ENCODE data around the gene CACNA1C. TPM values are rescaled to one million over a fixed set of nuclear protein-coding genes. Genes with fewer than 3 reads are reported as not detected.

The CACNA1C gene
- 100 to 1,000 TPM in 1 of 2 donors, 10 to 100 TPM in 1; 99.2 to 127 TPM for total RNA-seq
- long read RNA-seq, partial matches to known transcripts = 1 of 49 reads
- long read RNA-seq, other reads (novel, unspliced or antisense) = 48 of 49 reads

- peak; percentile 57 for DNase-seq
- intact Hi-C loops (cut with DNase I) = loop anchor here (10.0 kb wide), 3 partner anchors 112 to 232 kb away; no protein-coding TSS in a partner anchor
- ATAC-seq = peak; percentile 85 to 89
Observed at GRCh38 chr12:2052826-2053678, at the start of gene CACNA1C. Gene CACNA1C (plus strand): TSS chr12:2052987. CDS start chr12:2053563, 576 bp downstream.

DNA sequence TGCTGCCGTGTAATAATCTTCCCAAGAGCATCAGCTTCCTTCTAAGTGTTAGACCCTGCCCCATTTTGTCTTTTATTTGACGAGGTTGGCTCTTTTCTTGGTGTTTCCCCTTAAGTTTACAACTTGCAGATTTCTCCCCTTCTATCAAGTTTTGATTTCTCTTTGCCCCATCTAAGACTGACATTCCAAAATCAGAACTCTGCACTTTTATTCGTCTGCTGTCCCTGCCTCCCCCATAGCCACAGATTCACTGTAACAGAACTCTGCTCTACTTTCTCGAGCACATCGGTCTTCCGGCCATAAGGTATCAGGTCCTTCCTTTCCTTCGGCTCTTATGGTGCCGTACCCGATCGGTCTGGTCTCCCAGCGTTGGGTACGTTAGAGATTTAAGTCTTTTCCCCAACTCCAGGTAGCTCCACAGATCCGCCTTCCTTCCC is 49.1 kb upstream of the CACNA1C start:
- intact Hi-C loops (cut with DNase I) = no loop called here

GRCh38 chr12:2004113-2004929 is 48.5 kb upstream of the CACNA1C start, which contains the start of gene DCP1B:
Gene DCP1B (minus strand): TSS chr12:2004457. CDS start chr12:2004431, 26 bp downstream.
- intact Hi-C loops (cut with DNase I) = no loop called here
- peak; percentile 99 to 100 for ATAC-seq
- peak; percentile 97 for DNase-seq

More for the DNA sequence above, 49.1 kb upstream of the CACNA1C start:
- no peak for DNase-seq
- ATAC-seq = peak; percentile 39 to 52

DNA sequence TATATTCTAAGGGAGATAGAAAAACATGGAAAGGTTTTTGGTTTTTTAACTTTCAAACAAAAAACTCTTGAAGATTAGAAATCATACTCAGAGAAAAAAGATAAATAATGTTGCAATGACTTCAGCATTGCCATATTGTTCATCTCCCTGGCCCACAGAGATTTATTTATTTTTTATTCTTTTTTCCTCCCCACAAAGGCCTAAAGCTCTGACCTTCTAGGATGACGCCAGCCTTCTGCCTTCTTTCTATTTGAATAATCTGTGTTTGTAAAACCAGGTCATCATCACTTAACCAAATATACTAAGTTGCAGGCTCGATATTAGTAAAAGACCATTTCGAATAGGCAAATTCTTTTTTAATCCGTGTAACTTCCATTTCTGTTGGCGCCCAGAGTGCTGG is 44.1 kb upstream of the CACNA1C start:
- ATAC-seq (no peak), DNase-seq (no peak)
- intact Hi-C loops (cut with DNase I) = no loop called here

DNA sequence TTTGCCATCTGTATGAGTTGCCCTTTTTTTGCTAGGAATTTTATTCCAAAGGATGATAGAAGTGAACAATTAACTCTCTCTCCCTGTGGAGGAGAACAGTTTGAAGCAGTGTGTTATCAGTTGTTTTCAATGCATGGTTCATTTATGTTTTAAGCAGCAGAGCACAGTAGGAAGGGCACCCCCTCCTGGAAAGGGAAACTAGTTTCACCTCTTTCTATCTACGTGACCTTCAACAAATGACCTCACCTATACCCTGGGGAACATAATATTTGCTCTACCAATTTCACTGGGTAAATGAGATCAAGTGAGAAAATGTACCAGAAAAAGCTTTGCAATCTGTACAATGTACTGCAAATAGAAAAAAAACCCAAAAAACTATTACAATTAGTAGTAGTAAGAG is 43.2 kb upstream of the CACNA1C start:
- ATAC-seq (no peak), DNase-seq (no peak)
- intact Hi-C loops (cut with DNase I) = no loop called here

- intact Hi-C loops (cut with DNase I) = no loop called here
- DNase-seq (no peak), ATAC-seq (no peak)
Observed at GRCh38 chr12:2011643-2012607, 40.9 kb upstream of the CACNA1C start.

DNA sequence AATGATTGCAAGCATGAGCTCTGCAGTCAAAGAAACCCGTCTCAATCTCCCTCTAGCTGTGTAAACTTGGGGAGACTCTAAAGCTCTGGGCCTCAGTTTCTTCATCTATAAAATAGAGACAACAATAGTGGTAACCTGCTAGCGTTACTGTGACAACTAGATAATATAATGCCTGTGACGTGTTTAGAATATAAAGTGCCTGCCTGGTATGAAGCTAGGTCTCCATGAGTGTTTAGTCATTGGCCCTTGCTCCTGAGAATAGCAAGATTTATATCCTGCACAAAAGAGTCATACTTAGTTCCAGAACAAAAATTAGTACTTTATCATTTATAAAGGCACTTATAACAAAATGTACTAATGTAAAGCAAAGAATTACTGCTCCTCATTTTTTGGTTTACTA is 39.7 kb upstream of the CACNA1C start:
- no peak for ATAC-seq
- intact Hi-C loops (cut with DNase I) = no loop called here
- no peak for DNase-seq

DNA sequence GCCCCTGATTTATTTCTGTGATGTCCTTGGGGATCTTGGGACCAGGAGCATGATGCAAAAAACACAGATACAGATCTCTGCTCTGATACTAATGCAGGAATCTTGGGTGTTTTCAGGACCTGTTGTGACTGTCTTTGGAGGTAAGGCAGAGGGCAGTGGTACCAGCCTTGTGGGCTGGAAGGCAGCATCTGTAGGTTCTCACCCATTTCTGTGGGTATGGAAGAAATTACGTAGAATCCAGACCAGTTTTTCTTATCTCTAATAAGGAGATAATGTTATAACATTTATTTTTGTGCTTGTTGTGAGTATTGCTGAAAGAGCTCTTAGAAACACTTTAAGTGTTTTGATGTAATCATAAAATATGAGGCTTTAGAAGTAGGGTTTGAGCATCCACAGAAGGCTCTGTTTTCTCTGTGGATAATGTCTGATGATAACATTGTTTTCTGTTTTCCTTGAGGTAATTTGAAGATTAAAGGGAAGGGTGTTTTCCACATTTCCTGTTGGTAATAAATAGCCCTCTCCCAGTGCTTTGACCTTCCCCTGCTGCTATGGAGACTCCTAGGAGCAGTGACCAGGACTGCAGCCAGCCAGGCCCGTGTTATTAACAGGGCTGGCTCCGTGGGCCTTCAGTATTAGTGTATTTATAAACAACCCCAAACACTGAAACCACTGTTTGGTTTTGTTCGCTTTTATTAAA is 39.1 kb upstream of the CACNA1C start:
- ATAC-seq (peak; percentile 89 to 90), DNase-seq (peak; percentile 61)
- intact Hi-C loops (cut with DNase I) = no loop called here

- intact Hi-C loops (cut with DNase I) = no loop called here
- DNase-seq = no peak
Observed at GRCh38 chr12:2014231-2014630, 38.6 kb upstream of the CACNA1C start.

GRCh38 chr12:2016862-2017545 is 35.8 kb upstream of the CACNA1C start:
- ATAC-seq (no peak), DNase-seq (no peak)
- intact Hi-C loops (cut with DNase I) = no loop called here

More at GRCh38 chr12:2014231-2014630, 38.6 kb upstream of the CACNA1C start:
- ATAC-seq = no peak

GRCh38 chr12:2017546-2018337 is 35.0 kb upstream of the CACNA1C start:
- DNase-seq = no peak
- intact Hi-C loops (cut with DNase I) = no loop called here
- ATAC-seq = peak; percentile 50 to 62

GRCh38 chr12:2018391-2018790 is 34.4 kb upstream of the CACNA1C start:
- ATAC-seq (no peak), DNase-seq (no peak)
- intact Hi-C loops (cut with DNase I) = no loop called here

- DNase-seq = no peak
- no peak for ATAC-seq
- intact Hi-C loops (cut with DNase I) = no loop called here
Observed at GRCh38 chr12:2019126-2019525, 33.7 kb upstream of the CACNA1C start.

DNA sequence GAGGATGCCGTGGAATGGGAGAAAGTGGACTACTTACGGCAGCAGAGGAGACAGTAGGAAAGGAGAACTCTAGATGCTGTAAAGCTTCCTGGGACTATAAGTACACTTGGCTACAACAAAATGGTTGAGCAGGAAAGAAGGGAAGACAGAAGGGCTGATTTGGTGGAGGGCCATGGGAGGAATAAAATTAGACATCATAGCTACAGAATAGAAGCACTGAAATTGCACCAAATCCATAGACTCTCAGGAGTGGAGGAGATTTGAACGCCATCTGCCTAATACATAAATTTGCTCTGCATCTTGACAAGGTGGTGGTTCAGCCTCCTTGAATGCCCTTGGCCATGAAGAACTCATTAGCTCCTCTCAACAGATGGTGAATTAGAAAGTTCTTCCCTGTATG is 32.3 kb upstream of the CACNA1C start:
- no peak for ATAC-seq
- intact Hi-C loops (cut with DNase I) = no loop called here
- DNase-seq = no peak

GRCh38 chr12:2023365-2023764 is 29.4 kb upstream of the CACNA1C start:
- DNase-seq (no peak), ATAC-seq (no peak)
- intact Hi-C loops (cut with DNase I) = no loop called here

DNA sequence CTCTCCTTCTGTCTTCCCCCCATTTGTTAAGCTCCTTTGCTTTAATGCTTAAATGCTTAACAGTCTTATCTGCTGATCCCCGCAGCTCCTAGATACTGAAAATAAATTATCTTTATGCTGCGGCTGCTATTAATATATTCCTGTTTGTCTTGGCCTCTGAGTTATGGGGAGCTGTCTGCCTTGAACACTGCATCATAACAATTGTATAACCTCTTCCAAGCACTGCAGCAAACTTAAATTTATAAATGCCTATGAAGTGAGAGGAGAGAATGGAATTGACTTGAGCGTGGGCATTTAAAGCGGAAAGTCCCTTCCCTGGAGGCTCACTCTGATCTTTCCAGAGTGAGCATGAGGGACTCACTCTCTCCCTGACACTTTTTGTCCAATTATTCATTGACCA is 25.4 kb upstream of the CACNA1C start:
- intact Hi-C loops (cut with DNase I) = no loop called here
- DNase-seq = no peak
- ATAC-seq = no peak

DNA sequence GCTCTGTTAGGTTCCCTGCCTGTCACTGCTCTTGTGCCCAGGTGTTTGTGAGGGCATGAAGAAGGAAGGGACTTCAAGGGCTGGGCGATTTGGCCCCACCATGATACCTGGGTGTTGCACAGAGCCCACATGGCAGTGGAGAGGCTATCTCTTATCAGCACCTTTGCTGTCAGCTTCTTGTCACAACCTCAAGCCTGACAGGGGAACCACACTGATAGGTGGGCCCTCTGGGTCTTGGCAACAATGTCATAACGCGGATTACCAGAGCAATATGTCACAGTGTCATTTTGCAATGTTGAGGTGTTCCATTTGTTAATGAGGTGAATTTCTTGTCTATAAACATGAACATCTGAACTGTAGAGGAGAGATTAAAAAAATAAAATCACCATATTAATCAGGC is 22.9 kb upstream of the CACNA1C start:
- no peak for ATAC-seq
- intact Hi-C loops (cut with DNase I) = loop anchor here (5.0 to 10.0 kb wide), 3 partner anchors 58 to 555 kb away; no protein-coding TSS in a partner anchor
- DNase-seq = no peak

Data from left cardiac atrium (tissue), 4 donors.